Right atrium auricular region (tissue), 2 donors: Measurements from ENCODE around the gene CHCHD4. TPM values are rescaled to one million over a fixed set of nuclear protein-coding genes. Genes with fewer than 3 reads are reported as not detected.

Experiments used
- DNase-seq: peaks from one replicate; pipeline ENCODE4 v3.0.0-alpha.2; 2019; ENCODE audit warnings: low spot score
- H3K27ac ChIP-seq, 2 donors: fragments of 200-600 bp; sonication (generic); 1 replicate in 1 of 2; 2 replicates in 1 of 2; pipeline ENCODE4 v1.5.1; 2016 to 2019
- H3K27me3 ChIP-seq, 2 donors: fragments of 200-600 bp; sonication (generic); one replicate each; pipeline versions ENCODE4 v1.5.1 to v1.6.0; 2017 to 2019
- H3K36me3 ChIP-seq: fragments of 200-600 bp; sonication (generic); one replicate; pipeline ENCODE4 v1.5.1; 2016
- H3K4me1 ChIP-seq, 2 donors: fragments of 200-600 bp; sonication (generic); one replicate each; pipeline versions ENCODE4 v1.5.1 to v1.6.0; 2017 to 2019
- H3K4me3 ChIP-seq, 2 donors: fragments of 200-600 bp; sonication (generic); 1 replicate in 1 of 2; 2 replicates in 1 of 2; pipeline ENCODE4 v1.5.1; 2017 to 2019; ENCODE audit warnings: mild to moderate bottlenecking in 1 of 2, moderate library complexity in 1 of 2
- H3K9me3 ChIP-seq, 2 donors: fragments of 200-600 bp; sonication (generic); one replicate each; pipeline ENCODE4 v1.5.1; 2019
- total RNA-seq, 2 donors: library from RNA; depleted of rRNA; stranded (reverse); fragments of >200 nt; gene quantifications; one replicate each; pipeline ENCODE4 v1.1.0, GENCODE V29; 2016
- TF ChIP-seq, protein P1 (sequence below), 2 donors: fragments of 200-600 bp; sonication (generic); IDR thresholded peaks; one replicate each; pipeline ENCODE4 v1.5.1; 2019; ENCODE audit warnings: antibody characterized with exemption in 2 of 2

CHCHD4 gene
- total RNA-seq, 2 donors from 2014 or later: 24.3 to 32.3 TPM

DNA sequence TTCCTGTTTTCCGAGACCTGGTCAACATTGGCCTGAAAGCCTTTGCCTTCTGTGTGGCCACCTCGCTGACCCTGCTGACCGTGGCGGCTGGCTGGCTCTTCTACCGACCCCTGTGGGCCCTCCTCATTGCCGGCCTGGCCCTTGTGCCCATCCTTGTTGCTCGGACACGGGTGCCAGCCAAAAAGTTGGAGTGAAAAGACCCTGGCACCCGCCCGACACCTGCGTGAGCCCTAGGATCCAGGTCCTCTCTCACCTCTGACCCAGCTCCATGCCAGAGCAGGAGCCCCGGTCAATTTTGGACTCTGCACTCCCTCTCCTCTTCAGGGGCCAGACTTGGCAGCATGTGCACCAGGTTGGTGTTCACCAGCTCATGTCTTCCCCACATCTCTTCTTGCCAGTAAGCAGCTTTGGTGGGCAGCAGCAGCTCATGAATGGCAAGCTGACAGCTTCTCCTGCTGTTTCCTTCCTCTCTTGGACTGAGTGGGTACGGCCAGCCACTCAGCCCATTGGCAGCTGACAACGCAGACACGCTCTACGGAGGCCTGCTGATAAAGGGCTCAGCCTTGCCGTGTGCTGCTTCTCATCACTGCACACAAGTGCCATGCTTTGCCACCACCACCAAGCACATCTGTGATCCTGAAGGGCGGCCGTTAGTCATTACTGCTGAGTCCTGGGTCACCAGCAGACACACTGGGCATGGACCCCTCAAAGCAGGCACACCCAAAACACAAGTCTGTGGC lies 17.1 kb upstream of the CHCHD4 start:
- DNase-seq: no peak
- no peak overlapping the region for H3K4me3 ChIP-seq
- peak overlapping the region; percentile 86 to 93 for H3K27ac ChIP-seq
- H3K27me3 ChIP-seq: no peaks in the 10 kb centered on the region
- TF ChIP-seq, protein P1, sequence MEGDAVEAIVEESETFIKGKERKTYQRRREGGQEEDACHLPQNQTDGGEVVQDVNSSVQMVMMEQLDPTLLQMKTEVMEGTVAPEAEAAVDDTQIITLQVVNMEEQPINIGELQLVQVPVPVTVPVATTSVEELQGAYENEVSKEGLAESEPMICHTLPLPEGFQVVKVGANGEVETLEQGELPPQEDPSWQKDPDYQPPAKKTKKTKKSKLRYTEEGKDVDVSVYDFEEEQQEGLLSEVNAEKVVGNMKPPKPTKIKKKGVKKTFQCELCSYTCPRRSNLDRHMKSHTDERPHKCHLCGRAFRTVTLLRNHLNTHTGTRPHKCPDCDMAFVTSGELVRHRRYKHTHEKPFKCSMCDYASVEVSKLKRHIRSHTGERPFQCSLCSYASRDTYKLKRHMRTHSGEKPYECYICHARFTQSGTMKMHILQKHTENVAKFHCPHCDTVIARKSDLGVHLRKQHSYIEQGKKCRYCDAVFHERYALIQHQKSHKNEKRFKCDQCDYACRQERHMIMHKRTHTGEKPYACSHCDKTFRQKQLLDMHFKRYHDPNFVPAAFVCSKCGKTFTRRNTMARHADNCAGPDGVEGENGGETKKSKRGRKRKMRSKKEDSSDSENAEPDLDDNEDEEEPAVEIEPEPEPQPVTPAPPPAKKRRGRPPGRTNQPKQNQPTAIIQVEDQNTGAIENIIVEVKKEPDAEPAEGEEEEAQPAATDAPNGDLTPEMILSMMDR (IDR thresholded peaks at IDR 0.05): no peak
- peaks cover 56% of the 10 kb centered on the region for H3K36me3 ChIP-seq
- peaks cover 0 to 84% of the 10 kb centered on the region in 2 donors for H3K4me1 ChIP-seq
- no peaks in the 10 kb centered on the region for H3K9me3 ChIP-seq

DNA sequence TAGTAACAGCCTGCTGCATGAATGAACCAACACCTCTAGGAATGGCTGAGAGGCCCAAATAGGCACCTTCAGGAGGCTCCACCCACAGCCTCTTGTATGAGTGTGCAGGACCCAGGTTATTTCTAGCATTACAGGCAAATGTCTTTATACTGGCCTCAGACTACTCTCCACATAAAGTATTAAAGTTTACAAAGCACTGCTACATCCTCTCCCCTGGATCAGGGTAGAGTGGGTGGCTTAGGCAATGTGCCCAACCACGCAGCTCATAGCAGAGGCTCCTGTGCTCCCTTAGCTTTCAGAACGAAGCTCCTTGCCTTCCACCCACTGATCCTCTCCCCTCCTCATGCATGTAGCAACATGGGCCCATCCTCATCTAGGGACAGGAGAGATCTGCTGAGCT lies 16.5 kb upstream of the CHCHD4 start:
- peaks cover 0 to 81% of the 10 kb centered on the region in 2 donors for H3K4me1 ChIP-seq
- H3K4me3 ChIP-seq: no peak overlapping the region
- H3K9me3 ChIP-seq: no peaks in the 10 kb centered on the region
- TF ChIP-seq, protein P1 (IDR thresholded peaks at IDR 0.05): no peak
- H3K36me3 ChIP-seq: peaks cover 54% of the 10 kb centered on the region
- no peaks in the 10 kb centered on the region for H3K27me3 ChIP-seq
- no peak for DNase-seq
- H3K27ac ChIP-seq: peak overlapping the region; percentile 86 to 93

DNA sequence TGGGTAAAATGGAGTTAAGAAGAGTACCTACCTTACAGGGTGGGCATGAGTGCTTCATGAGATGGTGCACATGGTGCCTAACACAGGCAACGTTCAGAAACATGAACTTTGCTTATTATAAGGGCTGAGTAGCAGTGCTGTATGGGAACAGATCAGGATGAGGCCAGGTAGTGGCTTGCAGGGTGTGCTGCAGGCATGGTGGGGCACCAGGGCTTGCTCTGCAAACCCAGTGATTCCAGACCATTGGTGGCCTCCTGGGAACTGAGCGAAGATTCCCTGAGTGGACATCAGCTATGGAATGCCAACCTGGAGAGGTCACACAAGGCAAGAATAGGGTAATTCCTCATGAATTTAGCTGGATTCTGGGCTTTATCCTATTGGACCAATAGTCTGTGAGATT lies 16.0 kb upstream of the CHCHD4 start:
- DNase-seq: no peak
- H3K4me1 ChIP-seq: peaks cover 0 to 76% of the 10 kb centered on the region in 2 donors
- TF ChIP-seq, protein P1 (IDR thresholded peaks at IDR 0.05): no peak
- H3K36me3 ChIP-seq: peaks cover 54% of the 10 kb centered on the region
- H3K27me3 ChIP-seq: no peaks in the 10 kb centered on the region
- H3K9me3 ChIP-seq: no peaks in the 10 kb centered on the region
- peak overlapping the region; percentile 86 to 93 for H3K27ac ChIP-seq
- H3K4me3 ChIP-seq: no peak overlapping the region

DNA sequence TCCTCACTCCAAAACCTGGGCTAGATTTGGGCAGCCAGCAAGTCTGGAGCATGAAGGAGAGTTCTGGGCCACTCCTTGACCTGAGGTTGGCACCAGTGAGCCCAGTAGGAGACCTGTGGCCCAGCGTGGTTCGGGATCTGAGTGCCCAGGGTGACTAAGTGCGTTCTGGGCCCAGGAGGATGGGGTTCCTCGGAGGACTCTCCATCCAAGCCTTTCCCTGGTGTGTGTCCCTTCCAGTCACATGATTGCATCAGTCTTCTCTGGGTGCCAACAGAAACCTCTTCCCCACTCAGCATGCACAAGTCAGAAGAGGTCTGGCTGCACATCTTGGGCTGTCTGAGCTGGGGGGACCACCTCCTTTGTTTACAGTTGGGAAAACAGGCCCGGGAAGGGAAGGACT lies 15.1 kb upstream of the CHCHD4 start:
- Histone ChIP-seq H3K4me1 (peaks cover 0 to 67% of the 10 kb centered on the region in 2 donors), H3K4me3 (no peak overlapping the region), H3K9me3 (no peaks in the 10 kb centered on the region), H3K27ac (no peak overlapping the region), H3K36me3 (peaks cover 62% of the 10 kb centered on the region), H3K27me3 (no peaks in the 10 kb centered on the region)
- no peak for DNase-seq
- TF ChIP-seq, protein P1 (IDR thresholded peaks at IDR 0.05): no peak

DNA sequence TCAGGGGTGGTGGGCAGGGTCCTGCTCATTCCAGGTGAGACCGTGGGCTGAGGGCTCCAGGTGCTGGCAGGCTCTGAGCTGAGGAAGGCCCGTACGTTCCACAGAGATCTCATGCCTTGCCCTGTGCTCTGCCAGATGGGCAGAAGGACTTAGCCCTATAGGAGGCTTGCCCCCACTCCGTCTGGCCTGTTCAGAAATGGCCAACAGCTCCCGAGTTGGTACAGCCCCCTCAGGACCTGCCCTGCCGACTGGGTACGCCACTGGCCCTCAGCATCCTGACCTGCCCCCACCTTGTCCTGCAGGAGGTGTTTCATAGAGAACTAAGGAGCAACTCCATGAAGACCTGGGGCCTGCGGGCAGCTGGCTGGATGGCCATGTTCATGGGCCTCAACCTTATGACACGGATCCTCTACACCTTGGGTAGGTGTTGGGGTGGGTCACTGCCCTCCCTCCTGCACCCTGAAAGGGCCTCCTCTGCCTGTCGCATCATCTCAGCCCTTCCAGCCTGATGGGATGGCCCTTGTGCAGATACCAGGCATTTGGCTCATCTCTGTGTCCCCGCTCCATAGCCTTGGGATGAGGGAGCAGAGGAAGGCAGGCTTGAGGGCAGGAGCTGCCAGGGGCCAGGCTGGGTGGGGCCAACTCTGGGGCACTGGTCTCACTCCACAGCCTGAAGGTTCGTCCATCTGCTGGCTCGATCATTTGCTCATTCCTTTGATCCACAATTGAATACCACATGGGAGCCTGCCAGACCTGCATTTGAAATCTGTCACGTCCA lies 14.4 kb upstream of the CHCHD4 start:
- Histone ChIP-seq H3K9me3 (no peaks in the 10 kb centered on the region), H3K4me1 (peaks cover 0 to 61% of the 10 kb centered on the region in 2 donors), H3K27ac (no peak overlapping the region), H3K36me3 (peaks cover 69% of the 10 kb centered on the region), H3K27me3 (no peaks in the 10 kb centered on the region), H3K4me3 (no peak overlapping the region)
- no peak for DNase-seq
- TF ChIP-seq, protein P1 (IDR thresholded peaks at IDR 0.05): no peak
